ENCODE data around the gene LSAMP.
"Not testable (repeated sequence)": the region's sequence is repeated elsewhere in the genome, so short reads cannot be mapped to it uniquely, and the experiment has no call there.

- TF ChIP-seq POLR2A (IDR thresholded peaks at IDR 0.05): not testable (repeated sequence)
- TF ChIP-seq, protein P1, sequence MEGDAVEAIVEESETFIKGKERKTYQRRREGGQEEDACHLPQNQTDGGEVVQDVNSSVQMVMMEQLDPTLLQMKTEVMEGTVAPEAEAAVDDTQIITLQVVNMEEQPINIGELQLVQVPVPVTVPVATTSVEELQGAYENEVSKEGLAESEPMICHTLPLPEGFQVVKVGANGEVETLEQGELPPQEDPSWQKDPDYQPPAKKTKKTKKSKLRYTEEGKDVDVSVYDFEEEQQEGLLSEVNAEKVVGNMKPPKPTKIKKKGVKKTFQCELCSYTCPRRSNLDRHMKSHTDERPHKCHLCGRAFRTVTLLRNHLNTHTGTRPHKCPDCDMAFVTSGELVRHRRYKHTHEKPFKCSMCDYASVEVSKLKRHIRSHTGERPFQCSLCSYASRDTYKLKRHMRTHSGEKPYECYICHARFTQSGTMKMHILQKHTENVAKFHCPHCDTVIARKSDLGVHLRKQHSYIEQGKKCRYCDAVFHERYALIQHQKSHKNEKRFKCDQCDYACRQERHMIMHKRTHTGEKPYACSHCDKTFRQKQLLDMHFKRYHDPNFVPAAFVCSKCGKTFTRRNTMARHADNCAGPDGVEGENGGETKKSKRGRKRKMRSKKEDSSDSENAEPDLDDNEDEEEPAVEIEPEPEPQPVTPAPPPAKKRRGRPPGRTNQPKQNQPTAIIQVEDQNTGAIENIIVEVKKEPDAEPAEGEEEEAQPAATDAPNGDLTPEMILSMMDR (IDR thresholded peaks at IDR 0.05): not testable (repeated sequence)
Observed at GRCh38 chr3:115783426-115783825, 661.9 kb downstream of the LSAMP start.
